ENCODE data around the gene SP5.
"Not testable (repeated sequence)": the region's sequence is repeated elsewhere in the genome, so short reads cannot be mapped to it uniquely, and the experiment has no call there.

Gene SP5

DNA sequence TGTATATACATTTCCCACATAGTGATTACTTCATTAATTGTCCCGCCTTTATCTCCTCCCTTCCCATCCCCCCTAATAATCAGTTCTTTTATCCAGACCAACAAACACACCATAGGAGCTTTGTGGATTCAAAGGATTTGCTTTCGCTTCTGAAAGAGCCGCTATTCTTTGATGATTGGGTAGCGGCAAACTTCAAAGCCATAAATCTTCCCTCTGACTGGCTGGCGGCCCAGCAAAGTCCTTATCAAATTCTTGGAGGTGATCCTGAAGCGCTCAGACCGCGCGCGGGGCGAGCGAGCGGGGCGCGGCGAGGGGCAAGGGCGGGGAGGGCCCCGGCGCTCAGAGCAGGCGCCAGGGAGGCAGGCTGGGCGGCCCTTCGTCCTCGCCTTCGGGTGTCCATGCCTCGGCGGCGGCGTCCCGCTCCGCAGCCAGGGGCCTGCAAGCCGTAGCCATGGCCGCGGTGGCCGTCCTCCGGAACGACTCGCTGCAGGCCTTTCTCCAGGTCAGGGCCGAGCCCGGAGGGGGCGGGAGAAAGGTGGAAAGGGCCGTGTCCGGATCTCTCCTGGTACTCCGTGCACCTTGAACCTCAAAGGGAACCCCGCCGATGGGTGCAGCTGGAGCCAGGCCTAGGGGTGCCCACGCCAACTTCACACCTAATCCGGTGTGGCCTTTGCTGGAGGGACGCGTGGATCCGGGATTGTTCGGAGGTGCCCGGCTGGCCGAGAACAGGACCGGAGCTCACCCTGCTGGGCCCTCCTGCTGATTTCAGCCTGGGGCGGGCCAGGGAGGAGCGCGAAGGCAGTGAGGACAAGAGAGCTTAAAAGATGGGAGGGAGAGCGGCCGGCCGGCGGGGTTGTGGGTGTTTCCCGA, at the start of gene SP5:
Gene SP5, plus strand, starts transcription at position 276 of the 870 bp plus-strand sequence. Its CDS starts 176 bp downstream, at position 452.
- Histone ChIP-seq H3K9me3 (ENCODE audit: control insufficient read depth, low read length) (no peaks in the 10 kb centered on the region), H3K4me1 (ENCODE audit: control insufficient read depth, insufficient read depth, low read length) (no peaks in the 10 kb centered on the region), H3K36me3 (ENCODE audit: control insufficient read depth, insufficient read depth, low read length, severe bottlenecking) (no peaks in the 10 kb centered on the region), H3K27me3 (replicated peaks; ENCODE audit: control insufficient read depth, insufficient read depth, low read length) (peaks cover 47% of the 10 kb centered on the region), H3K9ac (ENCODE audit: low read length) (no peak within 1 kb of the TSS), H3K4me3 (ENCODE audit: low read length) (peak within 1 kb of the TSS; percentile 76)
- peak; percentile 45 for DNase-seq (ENCODE audit: low read depth)

DNA sequence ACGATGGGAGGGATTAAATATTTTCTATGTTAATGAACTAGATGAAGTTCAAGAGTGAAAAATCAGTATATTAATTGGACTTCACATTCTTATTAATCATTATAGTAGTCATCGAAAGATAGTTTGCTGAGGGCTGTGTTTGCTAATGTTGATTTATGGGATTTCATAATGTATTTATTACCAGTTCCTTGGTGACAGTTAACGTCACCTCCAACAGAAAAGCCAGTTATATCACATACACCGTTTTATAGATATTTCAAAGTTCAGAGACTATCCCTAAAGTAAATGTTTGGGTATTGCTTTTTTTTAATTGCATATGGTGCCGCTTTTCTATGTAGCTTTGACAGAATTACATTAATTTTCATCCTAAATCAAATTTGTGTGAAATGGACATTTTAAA, 49.4 kb upstream of the SP5 start:
- no peaks in the 10 kb centered on the region for H3K27me3 ChIP-seq (replicated peaks; ENCODE audit: control insufficient read depth, insufficient read depth, low read length)
- DNase-seq (ENCODE audit: low read depth): no peak
- H3K9me3 ChIP-seq (ENCODE audit: control insufficient read depth, low read length): no peaks in the 10 kb centered on the region
- peaks cover under 1% of the 10 kb centered on the region for H3K4me1 ChIP-seq (ENCODE audit: control insufficient read depth, insufficient read depth, low read length)
- H3K36me3 ChIP-seq (ENCODE audit: control insufficient read depth, insufficient read depth, low read length, severe bottlenecking): no peaks in the 10 kb centered on the region
- no peak overlapping the region for H3K4me3 ChIP-seq (ENCODE audit: low read length)
- H3K9ac ChIP-seq (ENCODE audit: low read length): no peak overlapping the region

DNA sequence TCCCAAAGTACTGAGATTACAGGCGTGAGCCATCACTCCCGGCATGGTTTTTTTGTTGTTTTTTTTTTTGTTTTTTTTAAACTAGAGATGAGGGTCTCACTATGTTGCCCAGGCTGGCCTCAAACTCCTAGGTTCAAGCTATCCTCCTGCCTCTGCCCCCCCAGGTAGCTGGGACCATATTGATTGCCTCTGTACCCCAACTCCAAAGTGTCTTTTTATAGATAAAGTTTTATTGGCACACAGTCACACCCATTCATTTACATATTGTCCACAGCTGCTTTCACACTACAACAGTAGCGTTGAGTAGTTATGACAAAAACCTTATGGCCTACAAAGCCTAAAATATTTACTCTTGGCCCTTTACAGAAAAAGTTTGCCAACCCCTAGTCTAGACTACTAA, 45.2 kb upstream of the SP5 start:
- Histone ChIP-seq H3K4me1 (ENCODE audit: control insufficient read depth, insufficient read depth, low read length) (no peaks in the 10 kb centered on the region), H3K9ac (ENCODE audit: low read length) (no peak overlapping the region), H3K9me3 (ENCODE audit: control insufficient read depth, low read length) (no peaks in the 10 kb centered on the region), H3K27me3 (replicated peaks; ENCODE audit: control insufficient read depth, insufficient read depth, low read length) (peaks cover 3% of the 10 kb centered on the region), H3K4me3 (ENCODE audit: low read length) (no peak overlapping the region), H3K36me3 (ENCODE audit: control insufficient read depth, insufficient read depth, low read length, severe bottlenecking) (no peaks in the 10 kb centered on the region)
- no peak for DNase-seq (ENCODE audit: low read depth)

DNA sequence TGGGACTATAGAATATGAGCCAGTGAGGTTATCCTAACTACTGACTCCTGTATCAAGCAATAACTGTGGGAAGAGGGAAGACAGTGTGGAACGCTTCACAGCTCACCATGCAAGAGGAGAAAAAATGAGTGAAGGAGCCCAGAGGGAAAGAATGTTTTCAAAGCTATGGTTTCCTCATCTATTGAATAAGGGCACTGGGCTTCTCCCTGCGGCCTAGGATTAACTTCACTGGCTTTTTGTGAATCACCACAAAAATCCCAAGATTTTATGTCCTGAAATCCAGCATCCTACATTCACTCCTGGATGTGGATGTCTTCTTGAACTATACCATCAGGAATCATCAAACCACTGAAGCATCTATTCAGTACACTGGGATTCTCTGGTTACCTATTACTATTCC, 44.5 kb upstream of the SP5 start:
- no peak overlapping the region for H3K9ac ChIP-seq (ENCODE audit: low read length)
- no peaks in the 10 kb centered on the region for H3K9me3 ChIP-seq (ENCODE audit: control insufficient read depth, low read length)

DNA sequence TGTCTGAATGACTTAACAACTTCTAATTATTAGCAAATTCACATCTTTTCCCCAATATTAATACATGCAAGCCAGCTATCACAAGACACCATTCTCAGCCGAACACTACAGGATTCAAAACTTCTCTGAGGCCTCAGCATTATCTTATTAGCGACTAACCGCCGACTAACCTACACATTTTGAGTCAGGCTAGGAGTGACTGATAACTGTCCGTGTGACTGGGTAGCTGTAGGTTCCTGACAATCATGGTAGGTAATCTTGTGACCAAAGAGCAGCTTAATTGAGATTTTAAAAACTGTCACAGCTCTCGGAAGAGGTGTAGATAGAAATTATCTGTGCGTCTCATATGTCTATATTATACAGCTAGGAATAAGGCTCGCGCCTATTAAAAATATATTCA, 44.1 kb upstream of the SP5 start:
- Histone ChIP-seq H3K4me1 (ENCODE audit: control insufficient read depth, insufficient read depth, low read length) (no peaks in the 10 kb centered on the region), H3K9ac (ENCODE audit: low read length) (no peak overlapping the region), H3K36me3 (ENCODE audit: control insufficient read depth, insufficient read depth, low read length, severe bottlenecking) (no peaks in the 10 kb centered on the region), H3K9me3 (ENCODE audit: control insufficient read depth, low read length) (no peaks in the 10 kb centered on the region), H3K4me3 (ENCODE audit: low read length) (no peak overlapping the region), H3K27me3 (replicated peaks; ENCODE audit: control insufficient read depth, insufficient read depth, low read length) (peaks cover 3% of the 10 kb centered on the region)
- DNase-seq (ENCODE audit: low read depth): no peak

More for the DNA sequence above, 44.5 kb upstream of the SP5 start:
- Histone ChIP-seq H3K27me3 (replicated peaks; ENCODE audit: control insufficient read depth, insufficient read depth, low read length) (peaks cover 3% of the 10 kb centered on the region), H3K36me3 (ENCODE audit: control insufficient read depth, insufficient read depth, low read length, severe bottlenecking) (no peaks in the 10 kb centered on the region), H3K4me1 (ENCODE audit: control insufficient read depth, insufficient read depth, low read length) (no peaks in the 10 kb centered on the region), H3K4me3 (ENCODE audit: low read length) (no peak overlapping the region)
- no peak for DNase-seq (ENCODE audit: low read depth)

DNA sequence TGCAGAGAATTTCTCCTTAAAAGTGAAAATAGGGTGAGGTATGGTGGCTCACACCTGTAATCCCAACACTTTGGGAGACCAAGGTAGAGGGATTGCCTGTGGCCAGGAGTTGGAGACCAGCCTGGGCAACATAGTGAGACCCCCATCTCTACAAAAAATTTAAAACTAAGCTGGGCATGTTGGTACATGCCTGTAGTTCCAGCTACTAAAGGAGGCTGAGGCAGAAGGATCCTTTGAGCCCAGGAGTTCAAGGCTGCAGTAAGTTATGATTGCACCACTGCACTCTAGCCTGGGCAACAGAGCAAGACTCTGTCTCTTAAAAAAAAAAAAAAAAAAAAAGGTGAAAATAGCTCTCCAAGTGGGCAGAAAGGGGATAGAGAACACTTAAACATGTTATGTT, 40.9 kb upstream of the SP5 start:
- not testable (repeated sequence) for H3K27me3 ChIP-seq (replicated peaks; ENCODE audit: control insufficient read depth, insufficient read depth, low read length); H3K9ac ChIP-seq (ENCODE audit: low read length); H3K36me3 ChIP-seq (ENCODE audit: control insufficient read depth, insufficient read depth, low read length, severe bottlenecking); DNase-seq (ENCODE audit: low read depth); H3K9me3 ChIP-seq (ENCODE audit: control insufficient read depth, low read length); H3K4me3 ChIP-seq (ENCODE audit: low read length); H3K4me1 ChIP-seq (ENCODE audit: control insufficient read depth, insufficient read depth, low read length)

DNA sequence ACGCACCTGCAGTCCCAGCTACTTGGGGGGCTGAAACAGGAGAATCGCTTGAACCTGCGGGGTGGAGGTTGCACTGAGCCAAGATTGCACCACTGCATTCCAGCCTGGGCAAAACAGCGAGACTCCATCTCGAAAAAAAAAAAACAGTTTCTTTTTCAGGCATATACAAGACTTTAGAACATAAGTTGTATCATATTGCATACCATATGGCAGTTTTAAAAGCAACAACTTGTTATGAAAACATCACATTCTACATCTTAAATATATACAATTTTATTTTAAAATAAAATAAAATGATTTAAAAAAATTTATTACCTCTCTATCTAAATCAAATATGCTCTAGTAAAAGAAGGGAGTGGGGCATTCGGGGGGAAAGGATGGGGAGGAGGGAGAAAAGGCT, 39.4 kb upstream of the SP5 start:
- Histone ChIP-seq H3K4me1 (ENCODE audit: control insufficient read depth, insufficient read depth, low read length) (no peaks in the 10 kb centered on the region), H3K9ac (ENCODE audit: low read length) (no peak overlapping the region), H3K9me3 (ENCODE audit: control insufficient read depth, low read length) (no peaks in the 10 kb centered on the region), H3K36me3 (ENCODE audit: control insufficient read depth, insufficient read depth, low read length, severe bottlenecking) (no peaks in the 10 kb centered on the region), H3K4me3 (ENCODE audit: low read length) (no peak overlapping the region), H3K27me3 (replicated peaks; ENCODE audit: control insufficient read depth, insufficient read depth, low read length) (peaks cover 3% of the 10 kb centered on the region)
- no peak for DNase-seq (ENCODE audit: low read depth)

DNA sequence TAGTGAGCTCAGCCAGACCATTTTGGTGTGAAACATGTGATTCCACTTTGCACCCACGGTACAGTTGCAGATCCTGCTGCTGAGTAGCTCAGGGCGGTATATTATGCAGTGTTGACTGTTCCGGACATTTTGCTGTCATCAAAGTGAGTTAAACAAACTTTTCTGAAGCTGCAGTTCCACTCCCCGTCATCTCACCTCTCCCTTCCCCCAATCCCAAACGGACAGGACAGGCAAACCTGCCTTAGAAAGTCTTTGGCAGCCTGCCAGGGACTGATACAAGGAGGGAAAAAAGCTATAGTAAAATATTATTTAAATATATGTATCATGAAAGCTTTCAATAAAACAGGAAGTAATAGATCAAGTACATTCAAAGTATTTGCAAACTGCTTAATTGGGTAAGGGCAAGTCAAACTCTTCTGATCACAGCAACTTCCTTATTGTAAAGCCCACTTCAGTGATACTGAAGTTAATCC, 35.5 kb upstream of the SP5 start:
- H3K9me3 ChIP-seq (ENCODE audit: control insufficient read depth, low read length): no peaks in the 10 kb centered on the region
- H3K36me3 ChIP-seq (ENCODE audit: control insufficient read depth, insufficient read depth, low read length, severe bottlenecking): no peaks in the 10 kb centered on the region
- H3K4me3 ChIP-seq (ENCODE audit: low read length): no peak overlapping the region
- peaks cover 10% of the 10 kb centered on the region for H3K4me1 ChIP-seq (ENCODE audit: control insufficient read depth, insufficient read depth, low read length)
- H3K9ac ChIP-seq (ENCODE audit: low read length): no peak overlapping the region
- DNase-seq (ENCODE audit: low read depth): peak; percentile 4
- no peaks in the 10 kb centered on the region for H3K27me3 ChIP-seq (replicated peaks; ENCODE audit: control insufficient read depth, insufficient read depth, low read length)

DNA sequence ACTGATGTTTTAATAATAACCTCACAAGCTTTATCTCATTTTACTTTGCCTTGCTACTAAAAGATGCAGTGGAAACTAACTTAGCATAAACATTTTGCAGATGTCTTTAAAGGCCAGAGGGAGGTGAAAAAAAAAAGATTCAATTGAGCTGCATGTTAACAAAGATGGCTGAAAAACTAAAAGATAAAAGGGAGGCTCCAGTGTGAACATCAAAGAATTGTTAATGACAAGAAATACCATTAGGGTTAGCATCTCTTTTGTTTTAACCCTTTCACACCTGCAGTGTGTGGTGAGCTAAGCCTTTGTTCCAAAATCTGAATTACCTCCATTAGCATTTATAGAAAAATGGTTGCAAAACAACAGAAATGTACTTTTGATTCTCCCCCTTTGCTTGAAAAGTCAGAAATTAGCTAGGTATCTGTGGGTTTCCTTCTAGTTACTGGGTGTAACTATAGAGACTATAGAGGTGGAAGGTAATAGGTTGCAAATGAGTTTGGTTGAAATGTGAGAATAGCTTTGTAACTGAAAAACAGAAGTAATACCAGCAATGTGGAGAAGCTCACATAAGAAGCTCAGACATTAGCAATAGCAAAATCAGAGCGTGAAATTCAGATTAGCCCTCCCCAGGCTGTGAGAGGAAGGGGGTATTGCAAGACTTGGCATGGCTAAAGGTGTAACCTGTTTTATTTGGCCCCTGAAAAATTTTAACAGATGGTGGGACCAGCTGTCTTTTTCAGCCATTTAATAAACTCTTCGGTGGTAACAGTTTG, 34.8 kb upstream of the SP5 start:
- Histone ChIP-seq H3K9me3 (ENCODE audit: control insufficient read depth, low read length) (no peaks in the 10 kb centered on the region), H3K27me3 (replicated peaks; ENCODE audit: control insufficient read depth, insufficient read depth, low read length) (no peaks in the 10 kb centered on the region), H3K9ac (ENCODE audit: low read length) (no peak overlapping the region), H3K36me3 (ENCODE audit: control insufficient read depth, insufficient read depth, low read length, severe bottlenecking) (no peaks in the 10 kb centered on the region), H3K4me1 (ENCODE audit: control insufficient read depth, insufficient read depth, low read length) (peaks cover 10% of the 10 kb centered on the region), H3K4me3 (ENCODE audit: low read length) (no peak overlapping the region)
- DNase-seq (ENCODE audit: low read depth): no peak

DNA sequence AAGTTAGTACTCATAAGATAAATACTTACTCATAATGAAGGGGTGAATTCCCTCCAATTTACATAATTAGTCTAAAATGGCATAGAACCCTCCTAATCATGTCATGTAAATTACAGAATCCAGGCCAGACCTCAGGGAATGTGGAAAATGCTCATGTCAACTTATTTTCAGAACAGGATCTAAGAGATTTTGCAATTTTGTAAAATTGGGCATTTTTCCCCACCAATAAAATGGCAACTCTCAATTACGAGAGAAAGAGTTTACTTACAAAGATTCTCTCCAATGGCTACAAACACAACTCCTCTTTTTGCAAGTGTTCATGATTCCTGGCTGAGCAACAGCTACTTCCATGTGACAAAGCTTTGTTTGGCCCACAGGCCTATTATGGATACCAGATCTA, 33.8 kb upstream of the SP5 start:
- no peaks in the 10 kb centered on the region for H3K27me3 ChIP-seq (replicated peaks; ENCODE audit: control insufficient read depth, insufficient read depth, low read length)
- no peak for DNase-seq (ENCODE audit: low read depth)
- H3K9me3 ChIP-seq (ENCODE audit: control insufficient read depth, low read length): no peaks in the 10 kb centered on the region
- H3K4me3 ChIP-seq (ENCODE audit: low read length): no peak overlapping the region
- H3K4me1 ChIP-seq (ENCODE audit: control insufficient read depth, insufficient read depth, low read length): peaks cover 10% of the 10 kb centered on the region
- H3K9ac ChIP-seq (ENCODE audit: low read length): no peak overlapping the region
- no peaks in the 10 kb centered on the region for H3K36me3 ChIP-seq (ENCODE audit: control insufficient read depth, insufficient read depth, low read length, severe bottlenecking)

DNA sequence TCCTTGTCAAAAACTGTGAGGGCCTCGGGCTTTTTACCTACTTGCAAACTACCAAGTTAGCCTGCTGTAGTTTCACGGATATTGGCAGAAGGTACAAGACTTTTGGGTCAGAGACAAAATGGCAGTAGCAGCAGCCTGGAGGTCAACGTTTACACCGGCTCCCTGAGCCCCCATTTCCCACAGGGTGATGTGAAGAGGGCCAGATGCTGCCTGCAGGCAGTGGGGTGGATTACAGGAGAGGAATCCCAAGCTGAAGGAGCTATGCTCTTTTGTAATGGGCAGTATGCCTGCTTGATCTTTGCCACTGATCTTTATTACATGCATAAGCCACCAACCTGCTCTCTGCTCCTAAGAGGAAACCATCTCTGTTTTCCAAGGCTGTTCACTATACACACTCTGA, 29.5 kb upstream of the SP5 start:
- H3K9me3 ChIP-seq (ENCODE audit: control insufficient read depth, low read length): no peaks in the 10 kb centered on the region
- H3K4me1 ChIP-seq (ENCODE audit: control insufficient read depth, insufficient read depth, low read length): peaks cover 10% of the 10 kb centered on the region
- H3K4me3 ChIP-seq (ENCODE audit: low read length): no peak overlapping the region
- no peak overlapping the region for H3K9ac ChIP-seq (ENCODE audit: low read length)
- H3K36me3 ChIP-seq (ENCODE audit: control insufficient read depth, insufficient read depth, low read length, severe bottlenecking): no peaks in the 10 kb centered on the region
- no peak for DNase-seq (ENCODE audit: low read depth)
- H3K27me3 ChIP-seq (replicated peaks; ENCODE audit: control insufficient read depth, insufficient read depth, low read length): peaks cover 3% of the 10 kb centered on the region
